Neural cell (in vitro differentiated cells): Measurements from ENCODE around the gene ZFYVE21.

ENCODE experiments used
- EP300 ChIP-seq: fragments of 450-650 bp; conservative IDR thresholded peaks from 2 replicates; pipeline ENCODE4 v1.6.1; 2014; ENCODE audit warnings: antibody characterized with exemption, mild to moderate bottlenecking, moderate library complexity; ENCODE audit not compliant: poor library complexity, severe bottlenecking
- EZH2 ChIP-seq: fragments of 200-600, 300-800 bp; shearing (Covaris generic), sonication (generic); IDR thresholded peaks from 2 replicates; pipeline ENCODE4 v1.6.1; 2014; ENCODE audit warnings: antibody characterized with exemption, low read length, borderline replicate concordance, mild to moderate bottlenecking; ENCODE audit not compliant: insufficient read depth, poor library complexity, severe bottlenecking
- MXI1 ChIP-seq: fragments of 450-650 bp; conservative IDR thresholded peaks from 2 replicates; pipeline ENCODE4 v1.6.1; 2014; ENCODE audit warnings: antibody characterized with exemption, mild to moderate bottlenecking; ENCODE audit not compliant: poor library complexity, severe bottlenecking
- POLR2AphosphoS5 ChIP-seq: IDR thresholded peaks from 2 replicates; pipeline ENCODE4 v1.6.1; 2012
- SMC3 ChIP-seq: fragments of 450-650 bp; conservative IDR thresholded peaks from 2 replicates; pipeline ENCODE4 v1.6.1; 2014; ENCODE audit warnings: antibody characterized with exemption, mild to moderate bottlenecking, moderate library complexity; ENCODE audit not compliant: poor library complexity
- TF ChIP-seq, protein P1 (sequence below): fragments of 450-650 bp; IDR thresholded peaks from 2 replicates; pipeline ENCODE4 v1.5.1; 2014; ENCODE audit warnings: antibody characterized with exemption, mild to moderate bottlenecking, moderate library complexity; ENCODE audit not compliant: poor library complexity, severe bottlenecking

DNA sequence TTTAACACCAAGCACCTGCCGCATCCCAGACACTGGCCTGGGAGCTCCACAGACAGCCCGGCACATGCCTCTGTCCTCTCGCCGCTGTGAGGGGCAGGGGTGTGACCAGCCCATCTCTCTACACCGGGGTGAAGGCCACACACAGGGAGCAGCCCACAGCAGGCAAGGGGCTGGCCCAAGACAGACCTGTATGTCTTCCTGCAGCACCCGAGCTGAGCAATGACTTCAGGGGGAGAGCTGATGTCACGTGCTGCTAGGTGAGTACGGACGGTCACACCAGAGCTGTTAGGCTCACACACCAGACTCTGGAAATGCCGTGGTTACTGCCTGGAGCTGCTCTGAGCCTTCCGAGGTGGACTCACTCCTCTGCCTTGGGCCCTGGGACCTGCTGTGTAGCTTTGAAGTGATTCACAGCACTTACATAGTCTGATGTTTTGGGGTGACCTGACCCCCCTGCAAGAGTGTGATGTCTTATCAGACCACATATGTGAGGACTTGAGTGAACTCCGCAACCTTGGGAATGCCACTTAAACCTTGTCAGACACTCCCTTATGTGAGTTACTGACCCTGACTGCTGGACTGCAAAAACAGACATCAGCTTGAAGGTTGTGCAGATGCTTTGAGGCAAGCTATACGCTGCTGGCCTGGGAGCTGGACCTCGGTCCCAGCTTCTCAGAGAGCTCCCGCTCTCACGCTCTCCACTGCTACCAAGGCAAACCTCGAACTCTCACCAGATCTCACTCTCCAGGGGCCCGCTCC lies 2.1 kb upstream of the ZFYVE21 start:
- TF ChIP-seq, protein P1, sequence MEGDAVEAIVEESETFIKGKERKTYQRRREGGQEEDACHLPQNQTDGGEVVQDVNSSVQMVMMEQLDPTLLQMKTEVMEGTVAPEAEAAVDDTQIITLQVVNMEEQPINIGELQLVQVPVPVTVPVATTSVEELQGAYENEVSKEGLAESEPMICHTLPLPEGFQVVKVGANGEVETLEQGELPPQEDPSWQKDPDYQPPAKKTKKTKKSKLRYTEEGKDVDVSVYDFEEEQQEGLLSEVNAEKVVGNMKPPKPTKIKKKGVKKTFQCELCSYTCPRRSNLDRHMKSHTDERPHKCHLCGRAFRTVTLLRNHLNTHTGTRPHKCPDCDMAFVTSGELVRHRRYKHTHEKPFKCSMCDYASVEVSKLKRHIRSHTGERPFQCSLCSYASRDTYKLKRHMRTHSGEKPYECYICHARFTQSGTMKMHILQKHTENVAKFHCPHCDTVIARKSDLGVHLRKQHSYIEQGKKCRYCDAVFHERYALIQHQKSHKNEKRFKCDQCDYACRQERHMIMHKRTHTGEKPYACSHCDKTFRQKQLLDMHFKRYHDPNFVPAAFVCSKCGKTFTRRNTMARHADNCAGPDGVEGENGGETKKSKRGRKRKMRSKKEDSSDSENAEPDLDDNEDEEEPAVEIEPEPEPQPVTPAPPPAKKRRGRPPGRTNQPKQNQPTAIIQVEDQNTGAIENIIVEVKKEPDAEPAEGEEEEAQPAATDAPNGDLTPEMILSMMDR = no peak
- no peak for TF ChIP-seq POLR2AphosphoS5
- no peak for TF ChIP-seq MXI1
- TF ChIP-seq EZH2 = no peak
- TF ChIP-seq EP300 = no peak
- no peak for TF ChIP-seq SMC3
